SIG-M5 (cell line): ENCODE results near the gene GCLM.
"Not testable (repeated sequence)": the region's sequence is repeated elsewhere in the genome, so short reads cannot be mapped to it uniquely, and the experiment has no call there.

Experiments
- DNase-seq: peaks from one replicate; lab custom pipeline; 2025; lab: John Stamatoyannopoulos, UW

Gene GCLM

GRCh38 chr1:93909146-93910050 lies at the start of gene GCLM:
TSS of gene GCLM (minus strand) at chr1:93909430. CDS start at chr1:93909163, 267 bp downstream.
- DNase-seq: no peak

GRCh38 chr1:93958726-93959100 lies 49.5 kb upstream of the GCLM start:
- DNase-seq: no peak

GRCh38 chr1:93958032-93958725 lies 48.9 kb upstream of the GCLM start:
- no peak for DNase-seq

- DNase-seq: no peak
These were observed 46.5 kb upstream of the GCLM start for GRCh38 chr1:93955765-93956164.

- DNase-seq: not testable (repeated sequence)
These were observed 37.9 kb upstream of the GCLM start for GRCh38 chr1:93947002-93947686.

- DNase-seq: no peak
These were observed 29.4 kb upstream of the GCLM start for GRCh38 chr1:93938461-93939145.

GRCh38 chr1:93937997-93938396 lies 28.8 kb upstream of the GCLM start:
- DNase-seq: no peak

GRCh38 chr1:93925206-93925605 lies 16.0 kb upstream of the GCLM start:
- no peak for DNase-seq

- DNase-seq: no peak
These were observed 10.6 kb upstream of the GCLM start for GRCh38 chr1:93919780-93920179.

GRCh38 chr1:93917302-93917701 lies 8.1 kb upstream of the GCLM start:
- no peak for DNase-seq

- DNase-seq: not testable (repeated sequence)
These were observed 1.6 kb upstream of the GCLM start for GRCh38 chr1:93910880-93911279.

GRCh38 chr1:93910305-93910704 lies 1.1 kb upstream of the GCLM start:
- no peak for DNase-seq

- no peak for DNase-seq
These were observed 660 bp downstream of the GCLM start for GRCh38 chr1:93908394-93909145.

- DNase-seq: no peak
These were observed 1.5 kb downstream of the GCLM start for GRCh38 chr1:93907718-93908117.

GRCh38 chr1:93906480-93906879 lies 2.8 kb downstream of the GCLM start:
- DNase-seq: no peak

GRCh38 chr1:93905734-93906133 lies 3.5 kb downstream of the GCLM start:
- DNase-seq: no peak

GRCh38 chr1:93905051-93905450 lies 4.2 kb downstream of the GCLM start:
- no peak for DNase-seq

GRCh38 chr1:93904228-93904627 lies 5.0 kb downstream of the GCLM start:
- no peak for DNase-seq

- no peak for DNase-seq
These were observed 8.3 kb downstream of the GCLM start for GRCh38 chr1:93900723-93901504.

GRCh38 chr1:93899543-93900207 lies 9.6 kb downstream of the GCLM start:
- no peak for DNase-seq
